ENCODE measurements around the gene TFDP1.

TFDP1 gene

GRCh38 chr13:113669231-113669754 lies 84.7 kb downstream of the TFDP1 start:
- DNase-seq, result no peak

- no peak for DNase-seq
These were observed 85.3 kb downstream of the TFDP1 start for GRCh38 chr13:113669755-113670341.

- no peak for DNase-seq
These were observed 86.0 kb downstream of the TFDP1 start for GRCh38 chr13:113670541-113670940.

DNA sequence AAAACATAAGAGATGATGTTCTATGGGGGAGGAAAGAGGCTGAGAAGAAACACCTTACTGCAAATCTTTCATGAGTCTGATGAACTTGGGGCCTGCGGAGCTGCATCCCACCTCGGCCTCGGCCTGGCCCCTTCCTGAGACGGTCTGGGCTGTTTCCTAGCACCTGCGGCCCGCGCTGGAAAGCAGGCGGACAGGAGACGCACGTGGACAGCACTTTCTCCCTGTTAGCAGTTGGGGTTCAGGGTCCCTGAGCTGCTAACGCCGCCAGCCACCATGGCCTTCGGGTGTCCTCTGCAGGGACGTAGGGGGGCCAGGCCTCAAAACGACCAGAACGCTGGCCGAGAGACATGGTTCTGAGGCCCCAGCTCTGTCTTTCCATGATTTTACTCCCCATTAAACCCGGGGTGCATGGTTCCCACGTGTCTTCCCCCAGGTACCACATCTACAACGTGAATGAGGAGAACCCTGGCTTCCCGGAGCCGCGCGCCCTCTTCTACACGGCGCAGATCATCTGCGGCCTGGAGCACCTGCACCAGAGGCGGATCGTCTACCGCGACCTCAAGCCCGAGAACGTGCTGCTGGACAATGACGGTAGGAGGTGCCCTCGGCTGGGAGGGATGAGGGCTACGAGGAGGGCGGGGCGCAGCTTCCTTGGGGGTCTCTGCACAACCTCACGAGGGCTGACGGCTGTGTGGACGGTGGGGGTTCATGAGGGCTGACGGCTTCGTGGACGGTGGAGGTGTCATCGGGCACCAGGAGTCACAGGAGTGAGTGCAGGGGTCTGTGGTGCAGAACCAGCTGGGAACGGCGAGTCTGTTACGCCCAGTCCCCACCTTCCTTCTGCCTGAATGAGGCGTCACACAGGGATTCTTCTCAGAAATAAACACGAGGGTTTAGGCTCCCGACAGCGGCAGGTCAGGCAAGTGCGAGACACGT lies 86.8 kb downstream of the TFDP1 start:
- no peak for DNase-seq

DNA sequence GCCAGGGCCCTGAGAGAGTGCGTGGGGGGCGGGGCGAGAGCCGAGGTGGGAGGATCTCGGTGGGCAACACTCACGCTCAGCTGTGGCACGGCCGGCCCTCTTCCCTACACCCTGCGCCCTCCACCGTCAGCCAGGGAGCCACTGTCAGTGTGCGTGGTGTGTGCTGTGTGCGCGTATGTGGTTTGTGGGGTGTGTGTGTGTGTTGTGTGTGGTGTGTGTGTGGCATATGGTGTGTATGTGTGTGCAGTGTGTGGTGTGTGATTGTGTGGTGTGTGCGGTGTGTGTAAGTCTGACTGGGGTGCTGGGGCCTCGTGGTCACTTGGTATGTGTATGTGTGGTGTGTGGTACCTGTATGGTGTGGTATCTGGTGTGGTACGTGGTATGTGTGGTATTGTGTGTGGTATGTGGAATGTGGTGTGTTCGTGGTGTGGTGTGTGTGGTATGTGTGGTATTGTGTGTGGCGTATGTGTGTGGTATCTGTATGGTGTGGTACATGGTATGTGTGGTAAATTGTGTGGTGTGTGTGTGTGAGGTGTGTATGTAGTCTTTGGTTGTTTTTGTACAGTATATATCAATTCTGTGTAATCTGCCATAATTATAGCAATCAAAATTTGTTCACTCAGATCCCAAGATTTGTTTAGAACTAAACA lies 87.6 kb downstream of the TFDP1 start:
- no peak for DNase-seq
